ENCODE results near the gene ANG.

The ANG gene

GRCh38 chr14:20682127-20682434, 6.5 kb upstream of the ANG start:
- Histone ChIP-seq H3K9me3 (ENCODE audit: control insufficient read depth, insufficient read depth, low read depth, low read length) (no peaks in the 10 kb centered on the region), H3K27ac (ENCODE audit: extremely low read depth, low read depth, low read length) (peak overlapping the region; percentile 96), H3K36me3 (ENCODE audit: control insufficient read depth in 2 of 2, insufficient read depth in 1 of 2, low read length in 2 of 2) (no peaks in the 10 kb centered on the region), H3K4me1 (ENCODE audit: control insufficient read depth, insufficient read depth, low read length) (no peaks in the 10 kb centered on the region; the same call in 1 of the 2 replicates), H3K4me3 (ENCODE audit: low read depth, low read length) (peak overlapping the region; percentile 68)
- ChIA-PET CTCF (interaction anchor here (0.7 to 2.9 kb wide), 8 partner anchors 9 to 289 kb away, joined by 3 to 13 read pairs (median 4); no protein-coding TSS in a partner anchor), POLR2A (interaction anchor here (0.9 to 4.8 kb wide), 13 partner anchors 13 to 340 kb away, joined by 3 to 40 read pairs (median 5); partner anchors contain the start of genes PARP2, PIP4P1 and PNP)
- TF ChIP-seq PATZ1 (tag by site-specific recombination; IDR thresholded peaks at IDR 0.05) (no peak), ZNF670 (tag by site-specific recombination; IDR thresholded peaks at IDR 0.05; ENCODE audit: low read depth) (no peak), ZNF175 (tag by site-specific recombination; IDR thresholded peaks at IDR 0.05) (no peak), TSHZ1 (tag by site-specific recombination; IDR thresholded peaks at IDR 0.05; ENCODE audit: borderline replicate concordance) (no peak), ZNF701 (tag by site-specific recombination; IDR thresholded peaks at IDR 0.05) (no peak), ZNF18 (tag by site-specific recombination; IDR thresholded peaks at IDR 0.05) (no peak), ZNF830 (tag by site-specific recombination; IDR thresholded peaks at IDR 0.05; ENCODE audit: low read depth) (no peak), SETDB1 (IDR thresholded peaks at IDR 0.05; ENCODE audit: insufficient read length, low read length) (no peak), ZNF391 (tag by site-specific recombination; IDR thresholded peaks at IDR 0.05; ENCODE audit: borderline replicate concordance, low read depth) (no peak), PRDM4 (tag by site-specific recombination; IDR thresholded peaks at IDR 0.05) (no peak), ZNF704 (tag by site-specific recombination; IDR thresholded peaks at IDR 0.05) (no peak), ZBTB20 (tag by site-specific recombination; IDR thresholded peaks at IDR 0.05) (no peak)
